WTC11 (cell line): ENCODE data around the gene CALN1.

Experiments
- ATF6 ChIP-seq: sonication (generic); formaldehyde crosslinking; IDR thresholded peaks from 2 replicates; pipeline ENCODE4 v1.8.1; 2023; ENCODE audit warnings: mild to moderate bottlenecking, missing genetic modification reagents
- E2F1 ChIP-seq: sonication (generic); formaldehyde crosslinking; IDR thresholded peaks from 2 replicates; pipeline ENCODE4 v1.8.0; 2022; ENCODE audit warnings: mild to moderate bottlenecking, missing genetic modification reagents
- E2F5 ChIP-seq: sonication (generic); formaldehyde crosslinking; IDR thresholded peaks from 2 replicates; pipeline ENCODE4 v1.8.1; 2022; ENCODE audit warnings: mild to moderate bottlenecking, moderate library complexity, missing genetic modification reagents
- MAX ChIP-seq: sonication (generic); formaldehyde crosslinking; IDR thresholded peaks from 2 replicates; pipeline ENCODE4 v1.8.0; 2022; ENCODE audit warnings: mild to moderate bottlenecking, missing genetic modification reagents
- NFYB ChIP-seq: sonication (generic); formaldehyde crosslinking; conservative IDR thresholded peaks from 2 replicates; pipeline ENCODE4 v1.8.0; 2022; ENCODE audit warnings: low read depth, missing genetic modification reagents
- TCF7 ChIP-seq: sonication (generic); formaldehyde crosslinking; IDR thresholded peaks from 2 replicates; pipeline ENCODE4 v1.8.0; 2022; ENCODE audit warnings: mild to moderate bottlenecking, low read depth, missing genetic modification reagents, moderate library complexity
- ZNF121 ChIP-seq: sonication (generic); formaldehyde crosslinking; IDR thresholded peaks from 2 replicates; pipeline ENCODE4 v1.8.0; 2023; ENCODE audit warnings: missing genetic modification reagents
- ZNF416 ChIP-seq: fragments of 250-450 bp; sonication (Bioruptor Pico); IDR thresholded peaks from 2 replicates; pipeline ENCODE4 v1.9.0; 2021; ENCODE audit warnings: mild to moderate bottlenecking, inconsistent platforms
- ZNF671 ChIP-seq: fragments of 250-450 bp; sonication (Bioruptor Pico); IDR thresholded peaks from 2 replicates; pipeline ENCODE4 v1.8.0; 2021; ENCODE audit warnings: mild to moderate bottlenecking
- TF ChIP-seq, protein P1 (sequence below): fragments of 200-600 bp; IDR thresholded peaks from 2 replicates; pipeline ENCODE4 v1.8.0; 2022; ENCODE audit warnings: antibody characterized with exemption
- TF ChIP-seq, protein P2 (sequence below): sonication (generic); formaldehyde crosslinking; IDR thresholded peaks from 2 replicates; pipeline ENCODE4 v1.8.1; 2022; ENCODE audit warnings: low read depth, missing genetic modification reagents, borderline replicate concordance
- TF ChIP-seq, protein P3 (sequence below): sonication (generic); formaldehyde crosslinking; IDR thresholded peaks from 2 replicates; pipeline ENCODE4 v1.8.1; 2023; ENCODE audit warnings: mild to moderate bottlenecking, missing genetic modification reagents, borderline replicate concordance
- TF ChIP-seq, protein P4 (sequence below): sonication (generic); formaldehyde crosslinking; IDR thresholded peaks from 2 replicates; pipeline ENCODE4 v1.8.0; 2022; ENCODE audit warnings: missing genetic modification reagents

GRCh38 chr7:71829515-71829914 is 582.6 kb downstream of the CALN1 start:
- TF ChIP-seq, protein P1, sequence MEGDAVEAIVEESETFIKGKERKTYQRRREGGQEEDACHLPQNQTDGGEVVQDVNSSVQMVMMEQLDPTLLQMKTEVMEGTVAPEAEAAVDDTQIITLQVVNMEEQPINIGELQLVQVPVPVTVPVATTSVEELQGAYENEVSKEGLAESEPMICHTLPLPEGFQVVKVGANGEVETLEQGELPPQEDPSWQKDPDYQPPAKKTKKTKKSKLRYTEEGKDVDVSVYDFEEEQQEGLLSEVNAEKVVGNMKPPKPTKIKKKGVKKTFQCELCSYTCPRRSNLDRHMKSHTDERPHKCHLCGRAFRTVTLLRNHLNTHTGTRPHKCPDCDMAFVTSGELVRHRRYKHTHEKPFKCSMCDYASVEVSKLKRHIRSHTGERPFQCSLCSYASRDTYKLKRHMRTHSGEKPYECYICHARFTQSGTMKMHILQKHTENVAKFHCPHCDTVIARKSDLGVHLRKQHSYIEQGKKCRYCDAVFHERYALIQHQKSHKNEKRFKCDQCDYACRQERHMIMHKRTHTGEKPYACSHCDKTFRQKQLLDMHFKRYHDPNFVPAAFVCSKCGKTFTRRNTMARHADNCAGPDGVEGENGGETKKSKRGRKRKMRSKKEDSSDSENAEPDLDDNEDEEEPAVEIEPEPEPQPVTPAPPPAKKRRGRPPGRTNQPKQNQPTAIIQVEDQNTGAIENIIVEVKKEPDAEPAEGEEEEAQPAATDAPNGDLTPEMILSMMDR = no peak
- TF ChIP-seq TCF7 (CRISPR knock-in tag) = no peak
- no peak for TF ChIP-seq E2F1
- TF ChIP-seq MAX = no peak
- TF ChIP-seq, protein P2, sequence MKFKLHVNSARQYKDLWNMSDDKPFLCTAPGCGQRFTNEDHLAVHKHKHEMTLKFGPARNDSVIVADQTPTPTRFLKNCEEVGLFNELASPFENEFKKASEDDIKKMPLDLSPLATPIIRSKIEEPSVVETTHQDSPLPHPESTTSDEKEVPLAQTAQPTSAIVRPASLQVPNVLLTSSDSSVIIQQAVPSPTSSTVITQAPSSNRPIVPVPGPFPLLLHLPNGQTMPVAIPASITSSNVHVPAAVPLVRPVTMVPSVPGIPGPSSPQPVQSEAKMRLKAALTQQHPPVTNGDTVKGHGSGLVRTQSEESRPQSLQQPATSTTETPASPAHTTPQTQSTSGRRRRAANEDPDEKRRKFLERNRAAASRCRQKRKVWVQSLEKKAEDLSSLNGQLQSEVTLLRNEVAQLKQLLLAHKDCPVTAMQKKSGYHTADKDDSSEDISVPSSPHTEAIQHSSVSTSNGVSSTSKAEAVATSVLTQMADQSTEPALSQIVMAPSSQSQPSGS (CRISPR knock-in tag) = no peak
- no peak for TF ChIP-seq E2F5 (CRISPR knock-in tag)
- TF ChIP-seq ZNF671 (CRISPR knock-in tag) = no peak
- no peak for TF ChIP-seq ATF6 (CRISPR knock-in tag)
- TF ChIP-seq ZNF121 (CRISPR knock-in tag) = no peak
- TF ChIP-seq, protein P3, sequence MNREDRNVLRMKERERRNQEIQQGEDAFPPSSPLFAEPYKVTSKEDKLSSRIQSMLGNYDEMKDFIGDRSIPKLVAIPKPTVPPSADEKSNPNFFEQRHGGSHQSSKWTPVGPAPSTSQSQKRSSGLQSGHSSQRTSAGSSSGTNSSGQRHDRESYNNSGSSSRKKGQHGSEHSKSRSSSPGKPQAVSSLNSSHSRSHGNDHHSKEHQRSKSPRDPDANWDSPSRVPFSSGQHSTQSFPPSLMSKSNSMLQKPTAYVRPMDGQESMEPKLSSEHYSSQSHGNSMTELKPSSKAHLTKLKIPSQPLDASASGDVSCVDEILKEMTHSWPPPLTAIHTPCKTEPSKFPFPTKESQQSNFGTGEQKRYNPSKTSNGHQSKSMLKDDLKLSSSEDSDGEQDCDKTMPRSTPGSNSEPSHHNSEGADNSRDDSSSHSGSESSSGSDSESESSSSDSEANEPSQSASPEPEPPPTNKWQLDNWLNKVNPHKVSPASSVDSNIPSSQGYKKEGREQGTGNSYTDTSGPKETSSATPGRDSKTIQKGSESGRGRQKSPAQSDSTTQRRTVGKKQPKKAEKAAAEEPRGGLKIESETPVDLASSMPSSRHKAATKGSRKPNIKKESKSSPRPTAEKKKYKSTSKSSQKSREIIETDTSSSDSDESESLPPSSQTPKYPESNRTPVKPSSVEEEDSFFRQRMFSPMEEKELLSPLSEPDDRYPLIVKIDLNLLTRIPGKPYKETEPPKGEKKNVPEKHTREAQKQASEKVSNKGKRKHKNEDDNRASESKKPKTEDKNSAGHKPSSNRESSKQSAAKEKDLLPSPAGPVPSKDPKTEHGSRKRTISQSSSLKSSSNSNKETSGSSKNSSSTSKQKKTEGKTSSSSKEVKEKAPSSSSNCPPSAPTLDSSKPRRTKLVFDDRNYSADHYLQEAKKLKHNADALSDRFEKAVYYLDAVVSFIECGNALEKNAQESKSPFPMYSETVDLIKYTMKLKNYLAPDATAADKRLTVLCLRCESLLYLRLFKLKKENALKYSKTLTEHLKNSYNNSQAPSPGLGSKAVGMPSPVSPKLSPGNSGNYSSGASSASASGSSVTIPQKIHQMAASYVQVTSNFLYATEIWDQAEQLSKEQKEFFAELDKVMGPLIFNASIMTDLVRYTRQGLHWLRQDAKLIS (CRISPR knock-in tag) = no peak
- TF ChIP-seq ZNF416 (CRISPR knock-in tag) = no peak
- TF ChIP-seq, protein P4, sequence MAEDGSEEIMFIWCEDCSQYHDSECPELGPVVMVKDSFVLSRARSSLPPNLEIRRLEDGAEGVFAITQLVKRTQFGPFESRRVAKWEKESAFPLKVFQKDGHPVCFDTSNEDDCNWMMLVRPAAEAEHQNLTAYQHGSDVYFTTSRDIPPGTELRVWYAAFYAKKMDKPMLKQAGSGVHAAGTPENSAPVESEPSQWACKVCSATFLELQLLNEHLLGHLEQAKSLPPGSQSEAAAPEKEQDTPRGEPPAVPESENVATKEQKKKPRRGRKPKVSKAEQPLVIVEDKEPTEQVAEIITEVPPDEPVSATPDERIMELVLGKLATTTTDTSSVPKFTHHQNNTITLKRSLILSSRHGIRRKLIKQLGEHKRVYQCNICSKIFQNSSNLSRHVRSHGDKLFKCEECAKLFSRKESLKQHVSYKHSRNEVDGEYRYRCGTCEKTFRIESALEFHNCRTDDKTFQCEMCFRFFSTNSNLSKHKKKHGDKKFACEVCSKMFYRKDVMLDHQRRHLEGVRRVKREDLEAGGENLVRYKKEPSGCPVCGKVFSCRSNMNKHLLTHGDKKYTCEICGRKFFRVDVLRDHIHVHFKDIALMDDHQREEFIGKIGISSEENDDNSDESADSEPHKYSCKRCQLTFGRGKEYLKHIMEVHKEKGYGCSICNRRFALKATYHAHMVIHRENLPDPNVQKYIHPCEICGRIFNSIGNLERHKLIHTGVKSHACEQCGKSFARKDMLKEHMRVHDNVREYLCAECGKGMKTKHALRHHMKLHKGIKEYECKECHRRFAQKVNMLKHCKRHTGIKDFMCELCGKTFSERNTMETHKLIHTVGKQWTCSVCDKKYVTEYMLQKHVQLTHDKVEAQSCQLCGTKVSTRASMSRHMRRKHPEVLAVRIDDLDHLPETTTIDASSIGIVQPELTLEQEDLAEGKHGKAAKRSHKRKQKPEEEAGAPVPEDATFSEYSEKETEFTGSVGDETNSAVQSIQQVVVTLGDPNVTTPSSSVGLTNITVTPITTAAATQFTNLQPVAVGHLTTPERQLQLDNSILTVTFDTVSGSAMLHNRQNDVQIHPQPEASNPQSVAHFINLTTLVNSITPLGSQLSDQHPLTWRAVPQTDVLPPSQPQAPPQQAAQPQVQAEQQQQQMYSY = no peak
- no peak for TF ChIP-seq NFYB (CRISPR knock-in tag)
